IMR-90 (cell line): Measurements from ENCODE around the gene DCST2. TPM values are rescaled to one million over a fixed set of nuclear protein-coding genes. Genes with fewer than 3 reads are reported as not detected.

Experiments
- ATAC-seq: fragments of 200-7000 bp; cut with Tn5 transposase; 2 replicates; pipeline ENCODE4 v1.9.1; 2020; ENCODE audit warnings: low read depth, mild to moderate bottlenecking, moderate library complexity
- BruUV-seq: library from RNA; stranded (reverse); fragments of 400-500 nt; replicated peaks from 2 replicates; lab custom pipeline; 2021; lab: Mats Ljungman, UMichigan
- CTCF ChIA-PET: fragments of 300-600 bp; formaldehyde crosslinking; extraction: SDS; loops from one replicate; lab custom pipeline; 2021; ENCODE audit warnings: antibody characterized with exemption; lab: Yijun Ruan, JAX
- POLR2A ChIA-PET: fragments of 300-600 bp; sonication (Branson Sonifier 250); formaldehyde crosslinking; loops from one replicate; lab custom pipeline; 2022; ENCODE audit warnings: antibody characterized with exemption; ENCODE audit not compliant: unreplicated experiment; lab: Charles Lee
- DNase-seq: peaks from one replicate; pipeline ENCODE4 v3.0.0; 2013
- H2AFZ ChIP-seq: replicated peaks from 2 replicates; pipeline ENCODE3; 2013; ENCODE audit warnings: low read length, mild to moderate bottlenecking; ENCODE audit not compliant: poor library complexity
- H2AK5ac ChIP-seq: 2 replicates; pipeline ENCODE4 v1.6.1; 2013; ENCODE audit warnings: low read depth, low read length, inconsistent platforms
- H2AK9ac ChIP-seq: replicated peaks from 2 replicates; pipeline ENCODE3; 2013; ENCODE audit warnings: mild to moderate bottlenecking, low read depth, low read length, moderate library complexity; ENCODE audit not compliant: poor library complexity
- H2BK120ac ChIP-seq: 2 replicates; pipeline ENCODE4 v1.6.1; 2013; ENCODE audit warnings: low read depth, low read length, inconsistent platforms
- H2BK15ac ChIP-seq: 3 replicates; pipeline ENCODE4 v1.6.1; 2013; ENCODE audit warnings: low read depth, low read length, inconsistent platforms
- H2BK20ac ChIP-seq: 2 replicates; pipeline ENCODE4 v1.6.1; 2013; ENCODE audit warnings: low read depth, mild to moderate bottlenecking, inconsistent platforms, low read length, moderate library complexity
- H2BK5ac ChIP-seq: 2 replicates; pipeline ENCODE4 v1.6.1; 2013; ENCODE audit warnings: mild to moderate bottlenecking, low read depth, low read length, inconsistent platforms; ENCODE audit not compliant: poor library complexity, severe bottlenecking
- H3K14ac ChIP-seq: replicated peaks from 2 replicates; pipeline ENCODE4 v1.6.1; 2013; ENCODE audit warnings: low read depth, low read length, inconsistent platforms
- H3K18ac ChIP-seq: 2 replicates; pipeline ENCODE4 v1.6.1; 2013; ENCODE audit warnings: low read depth, low read length, control low read depth
- H3K23ac ChIP-seq: 2 replicates; pipeline ENCODE4 v1.6.1; 2013; ENCODE audit warnings: low read depth, low read length, inconsistent platforms
- H3K27ac ChIP-seq: 2 replicates; pipeline ENCODE4 v1.5.1; 2013; ENCODE audit warnings: mild to moderate bottlenecking, control low read depth, low read length; ENCODE audit not compliant: insufficient read depth
- H3K27me3 ChIP-seq: 2 replicates; pipeline ENCODE4 v1.6.1; 2013; ENCODE audit warnings: low read length; ENCODE audit not compliant: control insufficient read depth, insufficient read depth
- H3K36me3 ChIP-seq: 2 replicates; pipeline ENCODE4 v1.6.1; 2013; ENCODE audit warnings: low read length, mixed read lengths; ENCODE audit not compliant: control insufficient read depth, insufficient read depth
- H3K4ac ChIP-seq: 2 replicates; pipeline ENCODE4 v1.6.1; 2013; ENCODE audit warnings: low read depth, low read length, inconsistent platforms
- H3K4me1 ChIP-seq: 2 replicates; pipeline ENCODE4 v1.6.1; 2013; ENCODE audit warnings: low read length, mixed read lengths; ENCODE audit not compliant: control insufficient read depth, insufficient read depth
- H3K4me2 ChIP-seq: 2 replicates; pipeline ENCODE4 v1.6.1; 2013; ENCODE audit warnings: low read depth, mild to moderate bottlenecking, control low read depth, low read length, moderate library complexity
- H3K4me3 ChIP-seq: 2 replicates; pipeline ENCODE4 v1.5.1; 2013; ENCODE audit warnings: low read depth, mild to moderate bottlenecking, control low read depth, low read length, moderate library complexity; ENCODE audit not compliant: insufficient read depth
- H3K56ac ChIP-seq: 2 replicates; pipeline ENCODE4 v1.6.1; 2013; ENCODE audit warnings: low read length, inconsistent platforms; ENCODE audit not compliant: insufficient read depth; ENCODE audit errors: extremely low read depth
- H3K79me1 ChIP-seq, 2 experiments: 2 replicates each; pipeline ENCODE4 v1.6.1; 2013; ENCODE audit warnings: low read length in 2 of 2, inconsistent platforms in 1 of 2, low read depth in 1 of 2
- H3K9ac ChIP-seq: 2 replicates; pipeline ENCODE4 v1.6.1; 2013; ENCODE audit warnings: low read depth, low read length, control low read depth
- H3K9me1 ChIP-seq: 2 replicates; pipeline ENCODE4 v1.6.1; 2013; ENCODE audit warnings: low read length, inconsistent platforms; ENCODE audit not compliant: insufficient read depth
- H3K9me3 ChIP-seq: 2 replicates; pipeline ENCODE4 v1.6.1; 2013; ENCODE audit warnings: low read length; ENCODE audit not compliant: control insufficient read depth, insufficient read depth
- H4K20me1 ChIP-seq: 2 replicates; pipeline ENCODE4 v1.6.1; 2013; ENCODE audit warnings: low read length, inconsistent platforms; ENCODE audit not compliant: insufficient read depth
- H4K5ac ChIP-seq: 2 replicates; pipeline ENCODE4 v1.6.1; 2013; ENCODE audit warnings: mild to moderate bottlenecking, low read depth, low read length, control low read depth
- H4K8ac ChIP-seq, 2 experiments: 2 replicates each; pipeline ENCODE4 v1.6.1; 2013; ENCODE audit warnings: low read depth in 2 of 2, low read length in 2 of 2, control low read depth in 1 of 2, inconsistent platforms in 1 of 2
- H4K91ac ChIP-seq: 2 replicates; pipeline ENCODE4 v1.6.1; 2013; ENCODE audit warnings: low read depth, low read length, inconsistent platforms; ENCODE audit not compliant: insufficient read depth
- MAZ ChIP-seq: IDR thresholded peaks from 2 replicates; pipeline ENCODE4 v1.6.1; 2012; ENCODE audit warnings: low read depth, mild to moderate bottlenecking, low read length, improper control_type of control experiment, moderate library complexity, borderline replicate concordance
- MXI1 ChIP-seq: IDR thresholded peaks from 2 replicates; pipeline ENCODE4 v1.6.1; 2012; ENCODE audit warnings: low read depth, mild to moderate bottlenecking, low read length, moderate library complexity, borderline replicate concordance
- RCOR1 ChIP-seq: IDR thresholded peaks from 2 replicates; pipeline ENCODE4 v1.6.1; 2012; ENCODE audit warnings: mild to moderate bottlenecking, low read length, improper control_type of control experiment; ENCODE audit not compliant: insufficient replicate concordance
- WGBS, 2 experiments: methylation state at CpG; one replicate each; pipeline versions ENCODE4 v1.1.5 to v1.1.7; 2013; ENCODE audit warnings: missing lambda C conversion rate in 2 of 2; ENCODE audit not compliant: insufficient read length in 1 of 2; ENCODE audit errors: extremely low coverage in 2 of 2; 5-methylcytosine and 5-hydroxymethylcytosine counted together
- dilution Hi-C: fragments of 300-500 bp; cut with HindIII; formaldehyde crosslinking; loops from one replicate; pipeline ENCODE4 v1.14.3; 2018; ENCODE audit warnings: low sequenced_read_pairs; ENCODE audit not compliant: unreplicated experiment
- in situ Hi-C: fragments of 300-500 bp; cut with MboI; formaldehyde crosslinking; loops from 3 replicates; pipeline ENCODE4 v1.14.3; 2019; ENCODE audit warnings: low sequenced_read_pairs, inconsistent platforms, mixed read lengths
- intact Hi-C: fragments of 100-400 bp; cut with micrococcal nuclease; formaldehyde crosslinking; loops from 2 replicates; pipeline ENCODE4 v1.10.0; 2022
- polyA plus RNA-seq, 3 experiments: library from polyadenylated mRNA; depleted of rRNA; stranded (reverse); fragments of >200 nt; gene quantifications; 2 replicates each; pipeline ENCODE4 v1.2.3, GENCODE V29; 2012; ENCODE audit warnings: low replicate concordance in 1 of 3
- total RNA-seq: library from RNA; depleted of rRNA; stranded (reverse); fragments of >200 nt; gene quantifications from 2 replicates; pipeline ENCODE4 v1.2.3, GENCODE V29; 2012

DCST2 gene
- total and polyA plus RNA-seq, 2 of the 4 experiments (the other 2 are of a cell fraction) = 0.14 TPM; not detected in 1

DNA sequence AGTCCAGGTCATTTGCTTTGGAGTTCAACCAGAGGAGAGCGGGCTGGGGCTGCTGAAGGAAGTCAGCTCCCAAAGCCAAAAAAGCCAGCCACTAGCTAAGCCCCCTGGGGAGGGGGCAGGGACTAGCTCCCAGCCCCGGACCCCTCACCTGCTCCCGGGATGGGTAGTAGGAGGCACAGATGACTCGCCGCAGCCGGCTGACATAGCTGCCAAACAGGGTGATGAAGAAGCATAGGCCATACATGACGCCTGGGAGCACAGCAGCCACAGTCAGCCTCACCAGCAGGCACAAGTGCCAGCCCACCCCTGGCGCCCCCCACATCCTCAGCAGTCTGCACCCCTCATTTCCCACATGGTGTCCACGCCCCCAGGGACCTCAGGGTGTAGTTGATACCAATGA is 7.4 kb downstream of the DCST2 start:
- no peak for TF ChIP-seq MXI1
- TF ChIP-seq MAZ = no peak
- TF ChIP-seq RCOR1 = no peak
- peak overlapping the region; percentile 65 for H2AFZ ChIP-seq
- ChIA-PET POLR2A (no interaction called here), CTCF (interaction anchor here (1.0 kb wide), 1 partner anchor 27 kb away, joined by 3 read pairs; no protein-coding TSS in a partner anchor)
- in situ Hi-C loops = no loop called here
- intact Hi-C loops = no loop called here
- H4K5ac ChIP-seq = no peak overlapping the region
- no peak overlapping the region for H3K27ac ChIP-seq
- H3K18ac ChIP-seq = no peak overlapping the region
- no peaks in the 10 kb centered on the region; the same call in 1 of the 2 replicates for H4K20me1 ChIP-seq
- dilution Hi-C loops = no loop called here
- no peak overlapping the region for H2AK5ac ChIP-seq
- no peak overlapping the region for H2BK120ac ChIP-seq
- no peak for DNase-seq
- no peak overlapping the region for H3K9ac ChIP-seq
- no peak overlapping the region for H2BK15ac ChIP-seq
- no peaks in the 10 kb centered on the region for H3K79me1 ChIP-seq
- no peak overlapping the region for H3K23ac ChIP-seq
- H4K91ac ChIP-seq = no peak overlapping the region
- H3K4ac ChIP-seq = no peak overlapping the region
- no peak overlapping the region for H2BK5ac ChIP-seq
- no peak overlapping the region for H2AK9ac ChIP-seq
- WGBS, 2 experiments = 60% methylated on average over 1 of the region's 9 CpGs; no CpG with 5 or more reads in 1 of the 2 experiments
- H3K4me1 ChIP-seq = peaks cover 3% of the 10 kb centered on the region; the same call in 1 of the 2 replicates
- H2BK20ac ChIP-seq = no peak overlapping the region
- no peak for ATAC-seq
- no peak overlapping the region for H3K4me2 ChIP-seq
- H3K56ac ChIP-seq = no peak overlapping the region
- H3K9me1 ChIP-seq = peaks cover 4% of the 10 kb centered on the region
- H3K27me3 ChIP-seq = peaks cover 18% of the 10 kb centered on the region
- H4K8ac ChIP-seq = no peak overlapping the region
- no TSS peak for BruUV-seq
- H3K14ac ChIP-seq = no peak overlapping the region
- H3K4me3 ChIP-seq = no peak overlapping the region
- H3K36me3 ChIP-seq = no peaks in the 10 kb centered on the region
- no peaks in the 10 kb centered on the region for H3K9me3 ChIP-seq
